Lung (tissue), 12 donors: ENCODE data around the gene CCDC24. TPM values are rescaled to one million over a fixed set of nuclear protein-coding genes. Genes with fewer than 3 reads are reported as not detected.

Experiments used
- ATAC-seq: fragments of 200-7000 bp; cut with Tn5 transposase; one replicate; pipeline ENCODE4 v1.9.1; 2020; ENCODE audit warnings: moderate number of reproducible peaks; ENCODE audit not compliant: insufficient read depth, low FRiP score
- DNase-seq, 3 donors: peaks; one replicate each; pipeline ENCODE4 v3.0.0-alpha.2; 2013 to 2017
- H3K27ac ChIP-seq, 2 donors: one replicate each; pipeline ENCODE4 v1.5.1; 2013; ENCODE audit warnings: mild to moderate bottlenecking in 2 of 2, moderate library complexity in 2 of 2, control low read depth in 1 of 2, inconsistent platforms in 1 of 2, low read depth in 1 of 2, low read length in 1 of 2
- H3K27me3 ChIP-seq, 3 donors: one replicate each; pipeline ENCODE4 v1.5.1; 2013; ENCODE audit warnings: low read length in 2 of 3; ENCODE audit not compliant: control insufficient read depth in 3 of 3, insufficient read depth in 3 of 3
- H3K36me3 ChIP-seq, 4 donors: one replicate each; pipeline ENCODE4 v1.5.1; 2013; ENCODE audit warnings: low read length in 4 of 4, mild to moderate bottlenecking in 1 of 4, moderate library complexity in 1 of 4; ENCODE audit not compliant: control insufficient read depth in 4 of 4, insufficient read depth in 4 of 4
- H3K4me1 ChIP-seq, 5 donors: one replicate each; pipeline ENCODE4 v1.5.1; 2013; ENCODE audit warnings: low read length in 5 of 5, mild to moderate bottlenecking in 2 of 5, moderate library complexity in 1 of 5; ENCODE audit not compliant: control insufficient read depth in 5 of 5, insufficient read depth in 5 of 5
- H3K4me3 ChIP-seq: one replicate; pipeline ENCODE4 v1.5.1; 2013; ENCODE audit warnings: mild to moderate bottlenecking, control low read depth, moderate library complexity
- H3K9ac ChIP-seq, 2 donors: one replicate each; pipeline ENCODE4 v1.5.1; 2013; ENCODE audit warnings: low read length in 2 of 2, control low read depth in 1 of 2; ENCODE audit not compliant: insufficient read depth in 1 of 2
- H3K9me3 ChIP-seq, 4 donors: one replicate each; pipeline ENCODE4 v1.5.1; 2013; ENCODE audit warnings: low read length in 3 of 4, mild to moderate bottlenecking in 1 of 4, moderate library complexity in 1 of 4; ENCODE audit not compliant: control insufficient read depth in 4 of 4, insufficient read depth in 3 of 4
- WGBS, 2 donors: extraction: QIAGEN DNeasy Blood & Tissue Kit; methylation state at CpG; one replicate each; pipeline ENCODE4 v1.1.7; 2013; 5-methylcytosine and 5-hydroxymethylcytosine counted together
- polyA plus RNA-seq, 2 donors: library from polyadenylated mRNA; stranded (reverse); fragments of 200-250 nt; gene quantifications; one replicate each; pipeline ENCODE4 v1.2.1, GENCODE V29; 2013
- total RNA-seq, 2 donors: library from RNA; depleted of rRNA in 1 of 2; stranded (reverse); fragments of >200 nt in 1 of 2; gene quantifications; one replicate each; pipeline ENCODE4 v1.2.1, GENCODE V29; 2014 to 2021
- TF ChIP-seq, protein P1 (sequence below): IDR thresholded peaks from 2 replicates; pipeline ENCODE4 v1.5.1; 2012; ENCODE audit warnings: mild to moderate bottlenecking; ENCODE audit errors: control extremely low read depth, extremely low read depth
- donor health status: control.
- donor health status: control.
- donor health status: Bipolar disorder and iron deficiency.
- donor health status: healthy.
- donor health status: DM: yes; HTN: yes; CAD: no.

The CCDC24 gene
- total and polyA plus RNA-seq, 4 donors, result 9.9 to 20.1 (median 13.2) TPM

DNA sequence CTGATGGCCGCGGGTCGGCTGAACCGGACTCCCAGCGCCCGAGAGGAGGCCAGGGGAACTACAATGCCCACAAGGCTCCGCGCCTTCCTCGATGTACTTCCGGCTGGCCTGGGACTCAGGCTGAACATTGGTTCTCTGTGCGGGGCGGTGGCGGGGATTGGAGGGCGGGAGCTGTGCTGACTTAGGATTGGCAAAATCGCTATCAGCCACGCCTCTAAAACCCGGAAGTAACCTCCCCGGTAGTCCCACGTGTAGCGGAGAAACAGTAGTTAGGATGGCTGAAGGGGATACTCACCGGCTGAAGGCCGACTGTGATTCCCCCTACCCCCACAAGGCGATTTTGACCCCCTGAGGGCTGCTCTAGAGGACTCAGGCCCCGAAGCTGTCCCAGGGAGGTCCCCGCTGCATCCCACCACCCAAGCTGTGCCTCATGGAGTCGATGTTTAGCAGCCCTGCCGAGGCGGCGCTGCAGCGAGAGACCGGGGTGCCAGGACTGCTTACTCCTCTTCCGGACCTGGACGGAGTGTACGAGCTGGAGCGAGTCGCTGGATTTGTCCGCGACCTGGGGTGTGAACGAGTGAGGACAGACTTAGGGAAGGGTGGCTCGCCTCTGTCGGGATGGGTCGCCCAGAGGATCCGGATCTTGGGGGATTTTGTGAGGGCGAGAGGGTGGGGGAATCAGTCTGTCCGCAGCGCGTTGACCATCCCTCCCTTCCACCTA, 21.5 kb upstream of the CCDC24 start, which contains the start of gene DPH2:
TSS of gene DPH2 (plus strand) at position 265 of the 721 bp plus-strand sequence. CDS start at position 431, 166 bp downstream.
- Histone ChIP-seq H3K4me1 (peaks cover 0 to 15% (median 0%) of the 10 kb centered on the region in 5 donors), H3K9ac (peak within 1 kb of the TSS in 1 of 2 donors; percentile 11), H3K36me3 (peaks cover 4 to 19% (median 5%) of the 10 kb centered on the region in 4 donors), H3K9me3 (no peaks in the 10 kb centered on the region), H3K27ac (peak within 1 kb of the TSS; percentile 49 to 50), H3K4me3 (peak within 1 kb of the TSS; percentile 71), H3K27me3 (no peaks in the 10 kb centered on the region)
- WGBS, 2 donors, result 1% methylated on average over 47 of the region's 47 CpGs
- TF ChIP-seq, protein P1, sequence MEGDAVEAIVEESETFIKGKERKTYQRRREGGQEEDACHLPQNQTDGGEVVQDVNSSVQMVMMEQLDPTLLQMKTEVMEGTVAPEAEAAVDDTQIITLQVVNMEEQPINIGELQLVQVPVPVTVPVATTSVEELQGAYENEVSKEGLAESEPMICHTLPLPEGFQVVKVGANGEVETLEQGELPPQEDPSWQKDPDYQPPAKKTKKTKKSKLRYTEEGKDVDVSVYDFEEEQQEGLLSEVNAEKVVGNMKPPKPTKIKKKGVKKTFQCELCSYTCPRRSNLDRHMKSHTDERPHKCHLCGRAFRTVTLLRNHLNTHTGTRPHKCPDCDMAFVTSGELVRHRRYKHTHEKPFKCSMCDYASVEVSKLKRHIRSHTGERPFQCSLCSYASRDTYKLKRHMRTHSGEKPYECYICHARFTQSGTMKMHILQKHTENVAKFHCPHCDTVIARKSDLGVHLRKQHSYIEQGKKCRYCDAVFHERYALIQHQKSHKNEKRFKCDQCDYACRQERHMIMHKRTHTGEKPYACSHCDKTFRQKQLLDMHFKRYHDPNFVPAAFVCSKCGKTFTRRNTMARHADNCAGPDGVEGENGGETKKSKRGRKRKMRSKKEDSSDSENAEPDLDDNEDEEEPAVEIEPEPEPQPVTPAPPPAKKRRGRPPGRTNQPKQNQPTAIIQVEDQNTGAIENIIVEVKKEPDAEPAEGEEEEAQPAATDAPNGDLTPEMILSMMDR, result no peak
- peak; percentile 97 to 99 (median 98) for DNase-seq
- ATAC-seq, result peak; percentile 92

DNA sequence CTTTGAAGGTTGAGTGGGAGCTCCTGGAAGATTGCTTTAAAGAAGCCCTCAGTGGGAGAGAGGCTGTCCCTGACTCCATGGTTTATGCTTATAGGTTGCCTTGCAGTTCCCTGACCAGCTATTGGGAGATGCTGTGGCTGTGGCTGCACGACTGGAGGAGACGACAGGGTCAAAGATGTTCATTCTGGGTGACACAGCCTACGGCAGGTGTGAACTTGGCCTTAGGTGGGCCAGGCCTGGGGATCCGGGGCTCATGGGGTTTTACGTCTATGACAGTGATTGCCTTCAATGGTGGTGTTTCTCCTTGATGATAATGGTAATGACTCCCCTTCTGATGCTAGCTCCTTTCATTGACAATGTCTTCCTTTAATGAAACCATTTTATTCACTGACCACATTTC, 20.9 kb upstream of the CCDC24 start:
- ATAC-seq, result no peak
- 53 to 71% methylated on average over 5 of the region's 5 CpGs for WGBS, 2 donors
- H3K36me3 ChIP-seq, result peaks cover under 1 to 19% (median 5%) of the 10 kb centered on the region in 4 donors
- H3K27ac ChIP-seq, result no peak overlapping the region
- no peaks in the 10 kb centered on the region for H3K9me3 ChIP-seq
- H3K4me3 ChIP-seq, result peak overlapping the region; percentile 71
- H3K4me1 ChIP-seq, result peaks cover 0 to 17% (median 0%) of the 10 kb centered on the region in 5 donors
- H3K9ac ChIP-seq, result no peak overlapping the region
- H3K27me3 ChIP-seq, result no peaks in the 10 kb centered on the region
- TF ChIP-seq, protein P1, result no peak
- no peak for DNase-seq

DNA sequence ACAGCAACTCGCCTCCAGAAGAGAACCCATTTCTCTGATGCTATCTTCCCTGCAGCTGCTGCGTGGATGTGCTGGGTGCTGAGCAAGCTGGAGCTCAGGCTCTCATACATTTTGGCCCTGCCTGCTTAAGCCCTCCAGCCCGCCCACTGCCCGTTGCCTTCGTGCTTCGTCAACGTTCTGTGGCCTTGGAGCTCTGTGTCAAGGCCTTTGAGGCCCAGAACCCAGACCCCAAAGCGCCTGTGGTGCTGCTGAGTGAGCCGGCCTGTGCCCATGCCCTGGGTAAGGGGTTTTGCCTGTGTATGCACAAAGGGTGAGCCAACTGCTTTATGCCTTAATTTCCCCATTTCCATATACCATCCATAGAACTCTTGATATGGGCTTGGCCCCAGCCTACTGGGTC, 20.5 kb upstream of the CCDC24 start:
- no peak overlapping the region for H3K27ac ChIP-seq
- peaks cover 0 to 21% (median 4%) of the 10 kb centered on the region in 5 donors for H3K4me1 ChIP-seq
- no peak for ATAC-seq
- no peak for DNase-seq
- H3K27me3 ChIP-seq, result no peaks in the 10 kb centered on the region
- 93 to 95% methylated on average over 9 of the region's 9 CpGs for WGBS, 2 donors
- no peak overlapping the region for H3K9ac ChIP-seq
- H3K9me3 ChIP-seq, result no peaks in the 10 kb centered on the region
- peak overlapping the region; percentile 71 for H3K4me3 ChIP-seq
- peaks cover 0 to 16% (median 5%) of the 10 kb centered on the region in 4 donors for H3K36me3 ChIP-seq
- TF ChIP-seq, protein P1, result no peak
